HG03558 (cell line): ENCODE data around the gene STIM1.
"Not testable (repeated sequence)": the region's sequence is repeated elsewhere in the genome, so short reads cannot be mapped to it uniquely, and the experiment has no call there.

ENCODE experiments used
- ATAC-seq: cut with Tn5 transposase; IDR thresholded peaks from one replicate; pipeline ENCODE4 v1.9.1; 2021; ENCODE audit warnings: moderate number of reproducible peaks; ENCODE audit not compliant: unreplicated experiment; ENCODE audit errors: extremely low read depth

STIM1 gene

GRCh38 chr11:3854977-3855807 lies at the start of gene STIM1:
STIM1 (plus strand) TSS chr11:3855664; CDS start chr11:3856271, 607 bp downstream.
- ATAC-seq, result peak; percentile 40

DNA sequence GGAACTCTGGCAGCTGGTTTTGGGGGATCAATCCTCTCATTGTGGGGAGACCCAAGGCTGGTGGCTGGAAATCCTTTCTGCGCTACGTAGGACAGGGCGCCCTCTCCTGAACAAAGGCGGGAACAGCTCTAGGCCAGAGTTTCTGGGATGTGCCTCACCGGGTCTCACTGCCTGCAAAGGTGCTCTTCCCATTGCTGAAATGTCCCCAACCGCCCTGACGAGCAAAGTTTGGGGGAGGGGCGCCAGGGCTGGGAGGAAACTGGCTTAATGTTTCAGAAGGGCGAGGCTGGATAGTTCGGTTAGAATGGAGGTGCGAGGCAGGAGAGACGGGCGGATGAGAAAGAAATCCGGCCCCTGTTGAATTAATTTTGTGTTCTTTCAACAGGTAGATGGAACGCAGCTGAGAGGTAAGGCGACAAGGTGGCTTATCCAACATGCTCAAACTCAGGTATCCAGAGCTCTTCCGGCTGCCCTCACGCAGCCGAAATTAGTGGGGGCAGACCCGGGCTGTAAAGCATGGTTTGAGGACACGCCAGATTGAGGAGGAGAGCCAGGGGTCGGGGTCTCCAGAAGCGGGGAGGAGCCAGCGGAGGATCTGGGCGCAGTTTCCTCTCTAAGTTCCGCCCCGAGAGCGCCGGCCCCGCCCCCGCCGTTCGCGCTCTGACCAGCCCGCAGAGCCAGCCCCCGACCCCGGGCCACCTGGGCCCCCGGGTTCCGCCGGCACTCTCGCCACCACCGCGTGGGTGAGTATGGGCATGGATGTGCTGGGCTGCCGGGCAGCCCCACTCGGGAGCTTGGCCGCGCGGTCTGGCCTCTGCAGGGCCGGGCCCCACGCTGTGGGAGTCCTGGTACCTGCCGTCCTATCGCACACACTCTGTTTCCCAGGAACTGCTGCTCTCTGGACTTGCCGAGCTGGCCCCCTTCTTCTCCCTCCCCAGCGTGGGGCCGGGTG lies 47.3 kb upstream of the STIM1 start, which contains the start of gene PGAP2:
TSS of gene PGAP2 (plus strand) at position 652 of the 952 bp plus-strand sequence. CDS start 2,700 bp downstream, outside the sequence.
- ATAC-seq, result no peak

DNA sequence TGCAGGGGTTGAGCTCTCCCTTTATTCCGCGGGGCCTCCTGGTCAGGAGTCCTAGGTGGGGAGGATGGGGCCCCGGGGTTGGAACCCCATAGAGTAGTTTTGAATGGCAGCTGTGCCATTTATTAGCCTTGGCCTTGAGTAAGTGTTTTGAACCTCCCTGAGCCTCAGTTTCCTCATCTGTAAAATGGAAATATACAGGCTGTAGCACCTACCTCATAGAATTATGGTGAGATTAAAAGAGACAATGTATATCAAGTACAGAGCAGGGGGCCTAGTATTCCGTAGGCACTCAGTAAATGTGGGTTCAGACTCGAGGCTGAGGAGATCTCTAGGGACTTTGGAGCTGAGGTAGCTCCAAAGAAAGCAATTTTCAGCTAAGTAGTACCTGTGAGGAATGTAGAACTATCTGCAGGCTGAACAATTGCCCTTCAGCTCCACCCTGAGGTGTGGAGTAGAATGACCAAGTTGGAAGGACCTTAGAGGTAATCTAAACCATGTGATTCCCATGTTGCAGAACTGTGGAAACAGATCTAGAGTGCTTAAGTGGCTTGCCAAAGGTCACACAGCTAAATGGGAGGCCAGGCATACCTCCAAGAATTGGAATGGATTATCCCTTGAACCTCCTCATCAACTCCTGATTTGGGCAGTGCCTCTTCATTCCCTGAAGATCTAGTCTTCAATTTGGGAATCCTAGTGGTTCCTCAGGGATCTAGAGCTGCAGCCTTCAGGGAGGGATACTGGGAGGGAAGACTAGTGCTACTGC lies 46.4 kb upstream of the STIM1 start:
- peak; percentile 65 for ATAC-seq

DNA sequence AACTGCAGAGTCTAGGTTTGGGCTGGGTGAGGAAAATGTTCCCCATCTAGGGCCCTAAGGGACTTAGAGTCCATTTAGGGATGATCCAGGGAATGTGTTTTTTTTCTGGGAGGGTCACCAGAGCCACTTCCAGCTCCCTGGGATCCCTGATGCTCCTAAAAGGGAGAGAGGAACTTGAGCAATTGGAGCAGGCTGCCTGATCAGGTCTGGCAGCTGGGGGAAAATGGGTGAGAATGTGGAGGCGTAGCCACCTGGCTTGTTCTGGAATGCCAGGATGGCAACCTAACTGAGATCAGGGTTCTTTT lies 45.9 kb upstream of the STIM1 start:
- ATAC-seq, result no peak

GRCh38 chr11:3810446-3810845 lies 45.0 kb upstream of the STIM1 start:
- no peak for ATAC-seq

- ATAC-seq, result no peak
Observed at GRCh38 chr11:3810951-3811350, 44.5 kb upstream of the STIM1 start.

GRCh38 chr11:3814832-3815231 lies 40.6 kb upstream of the STIM1 start:
- ATAC-seq, result not testable (repeated sequence)

DNA sequence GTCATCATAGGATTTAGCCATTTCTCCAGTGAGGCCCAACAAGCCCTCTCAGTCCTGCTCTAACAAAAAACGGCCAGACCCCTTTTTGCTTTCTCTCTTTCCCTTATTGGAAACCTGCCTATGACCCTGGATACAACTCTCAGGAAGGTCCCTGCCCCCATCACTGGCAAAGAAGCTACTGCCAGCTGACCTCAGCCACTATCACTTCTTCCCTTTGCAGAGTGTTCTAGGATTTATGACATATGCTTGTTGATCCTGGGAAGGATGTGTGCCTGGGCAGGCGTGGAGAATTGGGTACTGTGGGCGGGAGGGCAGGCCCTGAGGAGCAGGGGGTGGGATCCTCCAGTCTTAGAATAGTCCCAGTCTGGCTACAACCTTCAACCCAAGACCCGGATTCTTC lies 39.6 kb upstream of the STIM1 start:
- no peak for ATAC-seq

DNA sequence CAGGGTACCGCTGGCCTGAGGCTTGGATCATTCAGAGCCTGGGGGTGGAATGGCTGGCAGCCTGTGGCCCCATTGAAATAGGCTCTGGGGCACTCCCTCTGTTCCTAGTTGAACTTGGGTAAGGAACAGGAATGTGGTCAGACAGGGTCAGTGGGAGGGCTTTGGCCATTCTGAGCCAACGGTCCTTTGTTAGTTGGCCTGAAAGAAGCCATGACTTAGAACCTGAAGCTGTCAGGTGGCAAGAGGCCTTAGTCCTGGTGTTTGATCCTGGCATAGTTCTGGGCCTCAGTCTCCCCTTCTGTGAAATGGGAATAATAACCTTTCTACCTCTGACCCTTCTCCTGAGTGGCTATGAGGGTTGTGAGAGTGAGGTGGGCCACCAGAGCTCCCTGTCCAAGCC lies 38.8 kb upstream of the STIM1 start:
- ATAC-seq, result no peak

- ATAC-seq, result no peak
Observed at GRCh38 chr11:3817181-3817800, 38.2 kb upstream of the STIM1 start.

DNA sequence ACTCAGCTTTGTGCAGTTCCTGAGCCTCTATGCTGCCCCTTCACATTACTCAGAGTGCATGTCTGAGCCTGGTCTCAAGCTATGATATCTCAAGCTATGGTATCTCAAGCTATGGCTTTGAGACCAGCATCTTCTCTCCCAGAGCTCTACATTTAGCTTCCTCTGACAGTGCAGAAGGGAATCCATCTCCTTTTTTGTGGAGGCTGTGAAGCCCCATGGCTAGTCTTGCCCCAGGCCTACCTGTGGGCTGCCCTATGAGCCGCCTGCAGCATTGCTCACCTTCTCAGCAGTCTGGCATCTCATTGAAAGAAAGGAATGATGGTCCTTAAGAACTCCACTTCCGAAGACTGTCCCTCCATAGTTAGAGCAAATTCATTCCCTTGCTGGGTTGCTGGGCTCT lies 34.5 kb upstream of the STIM1 start:
- no peak for ATAC-seq

DNA sequence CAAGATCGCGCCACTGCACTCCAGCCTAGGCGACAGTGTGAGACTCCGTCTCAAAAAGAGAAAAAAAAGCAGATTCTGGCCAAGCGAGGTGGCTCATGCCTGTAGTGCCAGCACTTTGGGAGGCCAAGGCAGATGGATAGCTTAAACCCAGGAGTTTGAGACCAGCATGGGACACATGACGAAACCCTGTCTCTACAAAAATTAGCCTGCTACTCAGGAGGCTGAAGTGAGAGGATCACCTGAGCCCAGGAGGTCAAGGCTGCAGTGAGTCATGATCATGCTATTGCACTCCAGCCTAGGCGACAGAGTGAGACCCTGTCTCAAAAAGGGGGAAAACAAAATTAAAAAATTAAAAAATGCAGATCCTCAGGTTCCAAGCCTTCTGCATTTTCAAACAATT lies 33.2 kb upstream of the STIM1 start:
- no peak for ATAC-seq

GRCh38 chr11:3823303-3823702 lies 32.2 kb upstream of the STIM1 start:
- no peak for ATAC-seq

DNA sequence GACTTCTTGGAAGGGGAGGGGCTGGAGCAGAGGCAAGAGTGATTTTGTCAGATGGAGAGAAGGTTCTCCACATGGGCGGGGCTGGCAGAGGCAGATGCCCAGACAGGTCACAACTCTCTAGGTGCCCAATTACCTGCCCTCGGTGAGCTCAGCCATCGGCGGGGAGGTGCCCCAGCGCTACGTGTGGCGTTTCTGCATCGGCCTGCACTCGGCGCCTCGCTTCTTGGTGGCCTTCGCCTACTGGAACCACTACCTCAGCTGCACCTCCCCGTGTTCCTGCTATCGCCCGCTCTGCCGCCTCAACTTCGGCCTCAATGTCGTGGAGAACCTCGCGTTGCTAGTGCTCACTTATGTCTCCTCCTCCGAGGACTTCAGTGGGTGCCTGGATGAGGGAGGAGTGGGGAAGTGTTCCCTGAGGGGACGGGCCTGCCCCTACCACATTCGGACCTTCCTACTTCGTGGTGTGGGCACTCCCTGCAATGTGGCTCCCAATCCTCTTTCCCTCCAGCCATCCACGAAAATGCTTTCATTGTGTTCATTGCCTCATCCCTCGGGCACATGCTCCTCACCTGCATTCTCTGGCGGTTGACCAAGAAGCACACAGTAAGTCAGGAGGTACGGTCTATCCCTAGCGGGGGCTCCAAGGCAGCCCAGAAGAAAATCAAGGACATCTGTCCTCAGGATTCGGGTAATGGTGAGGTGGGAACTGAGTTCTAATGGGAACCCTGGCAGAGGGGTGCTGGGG lies 31.5 kb upstream of the STIM1 start:
- ATAC-seq, result no peak

DNA sequence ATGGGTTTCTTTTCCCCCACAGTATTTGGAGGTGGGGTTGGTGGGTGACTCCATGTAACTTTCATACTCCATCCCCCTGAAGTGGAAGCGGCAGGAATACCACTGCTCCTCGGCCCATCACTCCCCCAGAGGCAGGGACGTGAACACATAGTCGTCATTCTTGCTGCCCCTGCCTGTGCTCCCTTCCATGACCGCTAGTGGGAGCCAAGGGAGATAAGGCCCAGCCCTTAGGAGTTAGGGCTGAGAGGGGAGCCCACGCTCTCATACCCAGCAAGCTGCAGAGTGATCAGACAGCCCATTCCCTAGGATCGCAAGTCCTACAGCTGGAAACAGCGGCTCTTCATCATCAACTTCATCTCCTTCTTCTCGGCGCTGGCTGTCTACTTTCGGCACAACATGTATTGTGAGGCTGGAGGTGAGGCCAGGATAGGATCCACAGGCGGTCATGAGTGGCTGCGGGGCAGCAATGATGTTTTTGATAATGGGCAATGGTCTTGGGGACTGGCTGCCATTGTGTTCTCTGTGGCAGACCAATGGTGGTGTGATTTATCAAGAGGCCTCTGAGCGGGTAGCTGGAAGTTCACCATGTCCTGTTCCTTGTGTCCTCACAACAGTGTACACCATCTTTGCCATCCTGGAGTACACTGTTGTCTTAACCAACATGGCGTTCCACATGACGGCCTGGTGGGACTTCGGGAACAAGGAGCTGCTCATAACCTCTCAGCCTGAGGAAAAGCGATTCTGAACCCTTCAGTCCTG lies 30.6 kb upstream of the STIM1 start:
- peak; percentile 56 for ATAC-seq

GRCh38 chr11:3825473-3826154 lies 29.9 kb upstream of the STIM1 start:
- no peak for ATAC-seq

- ATAC-seq, result no peak
Observed at GRCh38 chr11:3826721-3827120, 28.7 kb upstream of the STIM1 start.
